Peyer's patch (tissue), 4 donors: Measurements from ENCODE around the gene NDUFV1.
"Not testable (repeated sequence)": the region's sequence is repeated elsewhere in the genome, so short reads cannot be mapped to it uniquely, and the experiment has no call there.

ENCODE experiments used
- CTCF ChIP-seq, 6 experiments: fragments of 450-650 bp in 4 of 6; fragments of 200-600 bp in 2 of 6; sonication (generic) in 1 of 6; IDR thresholded peaks; one replicate each; pipeline ENCODE4 v1.5.1; 2017 to 2019; ENCODE audit warnings: antibody characterized with exemption in 6 of 6, mild to moderate bottlenecking in 3 of 6, moderate library complexity in 1 of 6
- POLR2A ChIP-seq, 2 donors: fragments of 450-650 bp; IDR thresholded peaks; one replicate each; pipeline ENCODE4 v1.5.1; 2017; ENCODE audit warnings: antibody characterized with exemption in 2 of 2, mild to moderate bottlenecking in 2 of 2, moderate library complexity in 2 of 2

DNA sequence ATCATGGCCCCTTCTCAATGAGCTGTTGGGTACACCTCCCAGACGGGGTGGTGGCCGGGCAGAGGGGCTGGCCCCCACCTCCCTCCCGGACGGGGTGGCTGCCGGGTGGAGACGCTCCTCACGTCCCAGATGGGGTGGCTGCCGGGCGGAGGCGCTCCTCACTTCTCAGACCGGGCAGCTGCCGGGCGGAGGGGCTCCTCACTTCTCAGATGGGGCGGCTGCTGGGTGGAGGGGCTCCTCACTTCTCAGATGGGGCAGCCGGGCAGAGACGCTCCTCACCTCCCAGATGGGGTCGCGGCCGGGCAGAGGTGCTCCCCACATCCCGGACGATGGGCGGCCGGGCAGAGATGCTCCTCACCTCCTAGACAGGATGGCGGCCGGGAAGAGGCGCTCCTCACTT, 8.8 kb upstream of the NDUFV1 start:
- TF ChIP-seq POLR2A, CTCF (IDR thresholded peaks at IDR 0.05): not testable (repeated sequence)
